Spleen (tissue), 11 donors: ENCODE data around the gene CYB5A. TPM values are rescaled to one million over a fixed set of nuclear protein-coding genes. Genes with fewer than 3 reads are reported as not detected.

Experiments used
- DNase-seq: peaks from one replicate; pipeline ENCODE4 v3.0.0-alpha.2; 2020
- H3K27ac ChIP-seq, 8 donors: fragments of 200-600 bp; sonication (generic) in 7 of 8; 1 replicate in 4 of 8; 2 replicates in 4 of 8; pipeline versions ENCODE4 v1.5.0 to v1.8.0; 2016 to 2021; ENCODE audit warnings: inconsistent platforms in 4 of 8, mild to moderate bottlenecking in 4 of 8, moderate library complexity in 1 of 8
- H3K27me3 ChIP-seq, 7 donors: fragments of 200-600 bp; sonication (generic) in 6 of 7; replicated peaks in 1 of 7; 1 replicate in 4 of 7; 2 replicates in 3 of 7; pipeline versions ENCODE4 v1.5.0 to v1.8.0; 2016 to 2021; ENCODE audit warnings: inconsistent platforms in 3 of 7, mild to moderate bottlenecking in 1 of 7
- H3K36me3 ChIP-seq, 6 donors: fragments of 200-600 bp; sonication (generic) in 5 of 6; 1 replicate in 4 of 6; 2 replicates in 2 of 6; pipeline versions ENCODE4 v1.5.0 to v1.8.0; 2016 to 2021; ENCODE audit warnings: inconsistent platforms in 2 of 6
- H3K4me1 ChIP-seq, 6 donors: fragments of 200-600 bp; sonication (generic) in 5 of 6; 1 replicate in 3 of 6; 2 replicates in 3 of 6; pipeline versions ENCODE4 v1.5.0 to v1.8.0; 2016 to 2021; ENCODE audit warnings: inconsistent platforms in 3 of 6
- H3K4me3 ChIP-seq, 8 donors: fragments of 200-600 bp; sonication (generic) in 7 of 8; 1 replicate in 4 of 8; 2 replicates in 4 of 8; pipeline versions ENCODE4 v1.5.0 to v1.8.0; 2016 to 2021; ENCODE audit warnings: inconsistent platforms in 4 of 8, mild to moderate bottlenecking in 4 of 8, moderate library complexity in 2 of 8
- H3K9me3 ChIP-seq, 8 donors: fragments of 200-600 bp; sonication (generic) in 7 of 8; 1 replicate in 4 of 8; 2 replicates in 4 of 8; pipeline versions ENCODE4 v1.5.0 to v1.8.0; 2016 to 2021; ENCODE audit warnings: inconsistent platforms in 4 of 8
- CTCF ChIP-seq, 11 experiments: fragments of 200-600 bp in 7 of 11; fragments of 450-650 bp in 4 of 11; sonication (generic) in 4 of 11; IDR thresholded peaks in 8 of 11; conservative IDR thresholded peaks in 3 of 11; 1 replicate in 7 of 11; 2 replicates in 4 of 11; pipeline versions ENCODE4 v1.4.0 to v1.8.0; 2016 to 2021; ENCODE audit warnings: antibody characterized with exemption in 11 of 11, inconsistent platforms in 4 of 11, mild to moderate bottlenecking in 1 of 11
- POLR2A ChIP-seq, 3 donors: fragments of 450-650 bp; IDR thresholded peaks; one replicate each; pipeline ENCODE4 v1.5.1; 2017; ENCODE audit warnings: antibody characterized with exemption in 3 of 3, mild to moderate bottlenecking in 1 of 3
- POLR2AphosphoS5 ChIP-seq, 3 donors: sonication (generic); formaldehyde crosslinking; IDR thresholded peaks; one replicate each; pipeline ENCODE4 v1.5.1; 2017; ENCODE audit warnings: antibody characterized with exemption in 3 of 3
- WGBS, 5 donors: extraction: QIAGEN DNeasy Blood & Tissue Kit in 3 of 5; methylation state at CpG; one replicate each; pipeline versions ENCODE4 v1.1.5 to v1.1.7; 2013 to 2018; 5-methylcytosine and 5-hydroxymethylcytosine counted together
- intact Hi-C: fragments of 100-400 bp; cut with DNase I; formaldehyde crosslinking; loops from one replicate; pipeline ENCODE4 v1.15.0; 2023; ENCODE audit warnings: low total_unique reads
- polyA plus RNA-seq, 3 donors: library from polyadenylated mRNA; stranded (reverse); fragments of 200-250 nt; gene quantifications; one replicate each; pipeline ENCODE4 v1.2.1, GENCODE V29; 2013
- small RNA-seq, 4 donors: library from RNA; depleted of rRNA; stranded (forward); fragments of <200 nt; gene quantifications; one replicate each; pipeline ENCODE3, GENCODE V24; 2016
- total RNA-seq, 7 donors: library from RNA; depleted of rRNA in 3 of 7; stranded (reverse); fragments of >200 nt in 3 of 7; fragmentation: NEBNext Ultra II Directional in 4 of 7; extraction: Animal tissue kit (Norgen Biotek cat#: 25700) in 4 of 7; gene quantifications; one replicate each; pipeline versions ENCODE4 v1.1.0 to v1.2.1, GENCODE V29; 2016 to 2021
- donor health status: healthy with polysubstance abuse.
- donor health status: DM: no; HTN: no; CAD: no; lungs with moderate emphysema.
- donor health status: DM: no; HTN: no; CAD: no.
- donor health status: Bipolar disorder and iron deficiency.
- donor health status: healthy.
- donor health status: DM: no; HTN: no; CAD: no.
- donor health status: DM: yes; HTN: yes; CAD: no.

Gene CYB5A
- total and polyA plus RNA-seq, 10 donors, result 54.6 to 137 (median 111) TPM

- H3K27ac ChIP-seq, result no peak overlapping the region
- no peaks in the 10 kb centered on the region for H3K36me3 ChIP-seq
- TF ChIP-seq CTCF (IDR thresholded peaks at IDR 0.05 in 8 of 11, conservative IDR thresholded peaks at IDR 0.05 in 3 of 11) (no peak), POLR2AphosphoS5 (IDR thresholded peaks at IDR 0.05) (no peak), POLR2A (IDR thresholded peaks at IDR 0.05) (no peak)
- 65 to 96% (median 92%) methylated on average over 3 of the region's 3 CpGs for WGBS, 5 donors
- H3K4me3 ChIP-seq, result no peak overlapping the region
- intact Hi-C loops, result no loop called here
- H3K4me1 ChIP-seq, result no peaks in the 10 kb centered on the region
- H3K27me3 ChIP-seq, result peaks cover 0 to 10% (median 0%) of the 10 kb centered on the region in 7 donors
- DNase-seq, result no peak
- H3K9me3 ChIP-seq, result no peaks in the 10 kb centered on the region
These were observed 78.3 kb downstream of the CYB5A start for GRCh38 chr18:74213429-74213828.

DNA sequence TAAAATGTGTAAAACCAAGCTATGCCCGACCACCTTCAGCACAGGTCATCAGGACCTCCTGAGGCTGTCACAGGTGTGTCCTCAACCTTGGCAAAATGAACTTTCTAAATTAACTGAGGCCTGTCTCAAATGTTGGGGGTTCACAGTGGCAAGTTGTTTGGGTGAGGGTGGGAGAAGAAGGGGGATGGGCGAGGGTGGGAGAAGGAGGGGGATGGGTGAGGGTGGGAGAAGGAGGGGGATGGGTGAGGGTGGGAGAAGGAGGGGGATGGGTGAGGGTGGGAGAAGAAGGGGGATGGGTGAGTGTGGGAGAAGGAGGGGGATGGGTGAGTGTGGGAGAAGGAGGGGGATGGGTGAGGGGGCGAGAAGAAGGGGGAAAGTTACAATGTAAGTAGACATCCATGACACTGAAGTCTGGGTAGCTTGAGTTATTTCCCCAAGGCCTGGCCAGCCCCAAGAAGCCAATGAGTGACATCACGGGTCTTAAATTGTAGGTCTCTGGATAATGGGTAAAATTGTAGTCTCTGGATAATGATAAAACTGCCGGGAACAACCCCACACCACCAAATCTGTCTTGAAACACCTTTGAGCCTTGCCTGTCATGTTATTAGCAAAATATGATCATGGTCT is 87.1 kb downstream of the CYB5A start:
- H3K4me3 ChIP-seq, result no peak overlapping the region
- no peaks in the 10 kb centered on the region for H3K4me1 ChIP-seq
- intact Hi-C loops, result no loop called here
- WGBS, 5 donors, result 62 to 90% (median 85%) methylated on average over 5 of the region's 5 CpGs
- no peak overlapping the region for H3K27ac ChIP-seq
- TF ChIP-seq CTCF (IDR thresholded peaks at IDR 0.05 in 8 of 11, conservative IDR thresholded peaks at IDR 0.05 in 3 of 11) (no peak), POLR2AphosphoS5 (IDR thresholded peaks at IDR 0.05) (no peak), POLR2A (IDR thresholded peaks at IDR 0.05) (no peak)
- H3K9me3 ChIP-seq, result no peaks in the 10 kb centered on the region
- DNase-seq, result no peak
- H3K36me3 ChIP-seq, result no peaks in the 10 kb centered on the region
- no peaks in the 10 kb centered on the region for H3K27me3 ChIP-seq

DNA sequence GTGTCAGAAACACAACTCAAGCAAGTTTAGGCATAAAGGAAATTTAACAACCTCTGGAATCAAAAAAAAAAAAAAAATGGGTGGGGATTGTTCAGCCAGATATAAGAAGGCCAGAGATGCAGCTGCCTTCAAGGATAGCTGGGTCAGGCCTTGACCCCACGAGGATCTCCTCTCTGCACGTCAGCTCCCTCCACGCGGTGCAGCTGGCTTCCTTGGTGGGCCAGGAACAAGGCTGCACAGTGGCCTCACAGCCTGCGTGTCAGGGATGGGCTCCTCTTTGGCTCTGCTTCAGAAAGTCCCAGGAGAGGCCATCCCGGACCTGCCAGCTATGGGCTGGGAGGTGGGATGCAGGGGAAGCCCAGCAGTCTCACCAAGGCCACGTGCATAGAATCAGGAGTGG is 88.0 kb downstream of the CYB5A start:
- no peaks in the 10 kb centered on the region for H3K9me3 ChIP-seq
- H3K36me3 ChIP-seq, result no peaks in the 10 kb centered on the region
- 54 to 67% (median 59%) methylated on average over 7 of the region's 7 CpGs for WGBS, 5 donors
- no peak overlapping the region for H3K4me3 ChIP-seq
- H3K27ac ChIP-seq, result no peak overlapping the region
- no peak for DNase-seq
- TF ChIP-seq CTCF (IDR thresholded peaks at IDR 0.05 in 8 of 11, conservative IDR thresholded peaks at IDR 0.05 in 3 of 11) (no peak), POLR2A (IDR thresholded peaks at IDR 0.05) (no peak), POLR2AphosphoS5 (IDR thresholded peaks at IDR 0.05) (no peak)
- intact Hi-C loops, result no loop called here
- H3K4me1 ChIP-seq, result no peaks in the 10 kb centered on the region
- H3K27me3 ChIP-seq, result no peaks in the 10 kb centered on the region

Small RNA genes lying within 50 kb of the gene (small RNA-seq; reads per million reads assigned to genes)
- gene RN7SL551P, result 0 reads per million in 4 donors

Other genes with a start within 250 kb of the CYB5A start
- gene FBXO15, start 144.1 kb downstream of the CYB5A start, total RNA-seq, result 1 to 10 TPM in 2 of 7 donors, under 1 TPM in 5; 0.28 to 1.3 (median 0.77) TPM
- 1 to 10 TPM; 2.5 to 3.5 (median 3.3) TPM for gene FBXO15, start 144.1 kb downstream of the CYB5A start, polyA plus RNA-seq
- 10 to 100 TPM; 21.7 to 34.7 (median 24.9) TPM for gene TIMM21, start 143.4 kb downstream of the CYB5A start, total RNA-seq
- 10 to 100 TPM; 13.5 to 17.9 (median 16.8) TPM for gene TIMM21, start 143.4 kb downstream of the CYB5A start, polyA plus RNA-seq
- under 1 TPM in 3 of 7 donors, not detected in 4; 0.13 to 0.18 (median 0.14) TPM for gene C18orf63, start 23.9 kb upstream of the CYB5A start, total RNA-seq
- gene C18orf63, start 23.9 kb upstream of the CYB5A start, polyA plus RNA-seq, result under 1 TPM in 1 of 3 donors, not detected in 2; 0.02 TPM
- under 1 TPM in 2 of 7 donors, not detected in 5; 0.34 to 0.51 TPM for gene DIPK1C, start 165.3 kb upstream of the CYB5A start, total RNA-seq
- gene DIPK1C, start 165.3 kb upstream of the CYB5A start, polyA plus RNA-seq, result under 1 TPM in 2 of 3 donors, not detected in 1; 0.10 to 0.23 TPM
- gene CNDP2, start 204.4 kb upstream of the CYB5A start, total RNA-seq, result 100 to 1,000 TPM; 219 to 310 (median 291) TPM
- 100 to 1,000 TPM; 102 to 168 (median 123) TPM for gene CNDP2, start 204.4 kb upstream of the CYB5A start, polyA plus RNA-seq
- gene CNDP1, start 242.5 kb upstream of the CYB5A start, total RNA-seq, result under 1 TPM in 5 of 7 donors, not detected in 2; 0.13 to 0.59 (median 0.36) TPM
- under 1 TPM; 0.03 to 0.17 (median 0.13) TPM for gene CNDP1, start 242.5 kb upstream of the CYB5A start, polyA plus RNA-seq